SK-N-SH treated with all-trans-retinoic acid at 6 μM for 48 hours (cell line): Measurements from ENCODE around the gene FIGN.

Source experiments
- CREB5 ChIP-seq: fragments of 250-450 bp; sonication (Bioruptor Pico); IDR thresholded peaks from 2 replicates; pipeline ENCODE4 v1.5.1; 2020; ENCODE audit warnings: low read depth, mild to moderate bottlenecking, moderate library complexity
- CSRNP3 ChIP-seq: fragments of 250-450 bp; sonication (Bioruptor Pico); IDR thresholded peaks from 2 replicates; pipeline ENCODE4 v1.5.1; 2021; ENCODE audit warnings: mild to moderate bottlenecking, moderate library complexity
- ESRRG ChIP-seq: fragments of 250-450 bp; sonication (Bioruptor Pico); IDR thresholded peaks from 2 replicates; pipeline ENCODE4 v1.6.1; 2021; ENCODE audit warnings: mild to moderate bottlenecking
- ISL1 ChIP-seq: fragments of 250-450 bp; sonication (Bioruptor Pico); IDR thresholded peaks from 2 replicates; pipeline ENCODE4 v2.1.2; 2022; ENCODE audit warnings: mild to moderate bottlenecking, moderate library complexity
- PATZ1 ChIP-seq: fragments of 250-450 bp; sonication (Bioruptor Pico); IDR thresholded peaks from 2 replicates; pipeline ENCODE4 v1.8.0; 2020; ENCODE audit warnings: mild to moderate bottlenecking, moderate library complexity, borderline replicate concordance
- PPARA ChIP-seq: fragments of 250-450 bp; sonication (Bioruptor Pico); IDR thresholded peaks from 2 replicates; pipeline ENCODE4 v1.5.0; 2020; ENCODE audit warnings: mild to moderate bottlenecking, borderline replicate concordance
- RARB ChIP-seq: fragments of 250-450 bp; sonication (Bioruptor Pico); IDR thresholded peaks from 2 replicates; pipeline ENCODE4 v1.8.0; 2021; ENCODE audit warnings: mild to moderate bottlenecking, moderate library complexity
- SNAI2 ChIP-seq: fragments of 250-450 bp; sonication (Bioruptor Pico); IDR thresholded peaks from 2 replicates; pipeline ENCODE4 v1.5.0; 2020; ENCODE audit warnings: mild to moderate bottlenecking, moderate library complexity
- TOX ChIP-seq: fragments of 250-450 bp; sonication (Bioruptor Pico); IDR thresholded peaks from 2 replicates; pipeline ENCODE4 v1.8.0; 2021; ENCODE audit warnings: mild to moderate bottlenecking, moderate library complexity, borderline replicate concordance
- TSHZ2 ChIP-seq: fragments of 250-450 bp; sonication (Bioruptor Pico); IDR thresholded peaks from 2 replicates; pipeline ENCODE4 v1.5.0; 2020; ENCODE audit warnings: mild to moderate bottlenecking, moderate library complexity
- ZFP3 ChIP-seq: fragments of 250-450 bp; sonication (Bioruptor Pico); IDR thresholded peaks from 2 replicates; pipeline ENCODE4 v1.5.0; 2020; ENCODE audit warnings: mild to moderate bottlenecking, moderate library complexity
- ZFP30 ChIP-seq: fragments of 450-650 bp; formaldehyde crosslinking; IDR thresholded peaks from 2 replicates; pipeline ENCODE4 v1.5.0; 2022; ENCODE audit warnings: mild to moderate bottlenecking, moderate library complexity
- ZNF565 ChIP-seq: fragments of 450-650 bp; formaldehyde crosslinking; conservative IDR thresholded peaks from 2 replicates; pipeline ENCODE4 v1.5.0; 2020; ENCODE audit warnings: low read depth, mild to moderate bottlenecking, moderate library complexity
- ZNF70 ChIP-seq: fragments of 450-650 bp; formaldehyde crosslinking; IDR thresholded peaks from 2 replicates; pipeline ENCODE4 v1.5.0; 2020; ENCODE audit warnings: mild to moderate bottlenecking, moderate library complexity

GRCh38 chr2:163756588-163756987 is 20.8 kb upstream of the FIGN start:
- TF ChIP-seq ESRRG = no peak
- TF ChIP-seq PATZ1 = no peak
- TF ChIP-seq RARB = no peak
- no peak for TF ChIP-seq TOX (CRISPR knock-in tag)
- TF ChIP-seq ZNF565 (CRISPR knock-in tag) = no peak
- TF ChIP-seq ISL1 (CRISPR knock-in tag) = no peak
- TF ChIP-seq CREB5 (CRISPR knock-in tag) = no peak
- no peak for TF ChIP-seq SNAI2 (CRISPR knock-in tag)
- TF ChIP-seq TSHZ2 (CRISPR knock-in tag) = no peak
- TF ChIP-seq CSRNP3 (CRISPR knock-in tag) = no peak
- no peak for TF ChIP-seq ZFP3 (CRISPR knock-in tag)
- TF ChIP-seq PPARA (CRISPR knock-in tag) = no peak
- no peak for TF ChIP-seq ZFP30 (CRISPR knock-in tag)
- no peak for TF ChIP-seq ZNF70 (CRISPR knock-in tag)
